ENCODE results near the gene RASAL1. TPM values are rescaled to one million over a fixed set of nuclear protein-coding genes. Genes with fewer than 3 reads are reported as not detected.
A peak's percentile ranks its signal among the peaks of the same experiment; 100 is the strongest.

RASAL1 gene
- total and polyA plus RNA-seq, 7 experiments from 2014 or later = 0.19 to 2.1 (median 1.4) TPM

GRCh38 chr12:113115455-113116126 is 20.0 kb downstream of the RASAL1 start:
- H3K27ac Mint-ChIP-seq = no peak overlapping the region
- Histone ChIP-seq H3K27me3 (ENCODE audit: control insufficient read depth in 2 of 2, insufficient read depth in 2 of 2, low read length in 2 of 2) (no peaks in the 10 kb centered on the region), H3K36me3 (ENCODE audit: control insufficient read depth in 2 of 3, insufficient read depth in 3 of 3, low read length in 3 of 3) (no peaks in the 10 kb centered on the region), H3K4me1 (ENCODE audit: control insufficient read depth in 2 of 2, insufficient read depth in 2 of 2, low read length in 2 of 2) (no peaks in the 10 kb centered on the region), H3K9me3 (ENCODE audit: control insufficient read depth in 2 of 3, low read length in 3 of 3) (no peaks in the 10 kb centered on the region), H3K4me3 (ENCODE audit: low read length) (no peak overlapping the region), H3K27ac (ENCODE audit: low read depth, low read length) (no peak overlapping the region)
- intact Hi-C loops (cut with micrococcal nuclease) = no loop called here
- DNase-seq (no peak), ATAC-seq (no peak)
- H3K36me3 Mint-ChIP-seq = no peaks in the 10 kb centered on the region
- peaks cover 0 to 3% (median 0%) of the 10 kb centered on the region in 5 donors for H3K27me3 Mint-ChIP-seq
- H3K9me3 Mint-ChIP-seq = peaks cover 0 to 2% (median 0%) of the 10 kb centered on the region in 11 donors
- POLR2A ChIA-PET = no interaction called here
- CTCF ChIA-PET = no interaction called here
- H3K4me1 Mint-ChIP-seq = peaks cover 0 to 5% (median 0%) of the 10 kb centered on the region in 7 donors
- no peak overlapping the region for H3K4me3 Mint-ChIP-seq

- Mint-ChIP-seq H3K36me3 (no peaks in the 10 kb centered on the region), H3K27me3 (peaks cover 0 to 3% (median 0%) of the 10 kb centered on the region in 5 donors), H3K9me3 (peaks cover 0 to 2% (median 0%) of the 10 kb centered on the region in 11 donors), H3K4me1 (peaks cover 0 to 11% (median 8%) of the 10 kb centered on the region in 7 donors), H3K27ac (no peak overlapping the region), H3K4me3 (no peak overlapping the region)
- Histone ChIP-seq H3K4me3 (ENCODE audit: low read length) (no peak overlapping the region), H3K27me3 (ENCODE audit: control insufficient read depth in 2 of 2, insufficient read depth in 2 of 2, low read length in 2 of 2) (no peaks in the 10 kb centered on the region), H3K9me3 (ENCODE audit: control insufficient read depth in 2 of 3, low read length in 3 of 3) (no peaks in the 10 kb centered on the region), H3K36me3 (ENCODE audit: control insufficient read depth in 2 of 3, insufficient read depth in 3 of 3, low read length in 3 of 3) (no peaks in the 10 kb centered on the region), H3K27ac (ENCODE audit: low read depth, low read length) (no peak overlapping the region), H3K4me1 (ENCODE audit: control insufficient read depth in 2 of 2, insufficient read depth in 2 of 2, low read length in 2 of 2) (peaks cover 0 to 4% of the 10 kb centered on the region in 2 donors)
- DNase-seq (no peak), ATAC-seq (no peak)
- ChIA-PET CTCF (interaction anchor here (0.7 kb wide), 1 partner anchor 121 kb away, joined by 3 read pairs; no protein-coding TSS in a partner anchor), POLR2A (no interaction called here)
- intact Hi-C loops (cut with micrococcal nuclease) = no loop called here
Observed at GRCh38 chr12:113114447-113115178, 20.9 kb downstream of the RASAL1 start.

- peaks cover 0 to 2% (median 0%) of the 10 kb centered on the region in 11 donors for H3K9me3 Mint-ChIP-seq
- no peak overlapping the region for H3K27ac ChIP-seq (ENCODE audit: low read depth, low read length)
- POLR2A ChIA-PET = interaction anchor here (0.7 kb wide), 1 partner anchor 102 kb away, joined by 3 read pairs; no protein-coding TSS in a partner anchor
- H3K4me3 ChIP-seq (ENCODE audit: low read length) = no peak overlapping the region
- DNase-seq (no peak), ATAC-seq (no peak)
- H3K4me1 Mint-ChIP-seq = peaks cover 0 to 11% (median 9%) of the 10 kb centered on the region in 7 donors
- peak overlapping the region in 1 of 9 donors; percentile 72 for H3K27ac Mint-ChIP-seq
- CTCF ChIA-PET = no interaction called here
- H3K36me3 ChIP-seq (ENCODE audit: control insufficient read depth in 2 of 3, insufficient read depth in 3 of 3, low read length in 3 of 3) = no peaks in the 10 kb centered on the region
- H3K27me3 ChIP-seq (ENCODE audit: control insufficient read depth in 2 of 2, insufficient read depth in 2 of 2, low read length in 2 of 2) = no peaks in the 10 kb centered on the region
- peaks cover 0 to 6% of the 10 kb centered on the region in 2 donors for H3K4me1 ChIP-seq (ENCODE audit: control insufficient read depth in 2 of 2, insufficient read depth in 2 of 2, low read length in 2 of 2)
- H3K36me3 Mint-ChIP-seq = no peaks in the 10 kb centered on the region
- intact Hi-C loops (cut with micrococcal nuclease) = no loop called here
- H3K27me3 Mint-ChIP-seq = peaks cover 0 to 3% (median 0%) of the 10 kb centered on the region in 5 donors
- H3K9me3 ChIP-seq (ENCODE audit: control insufficient read depth in 2 of 3, low read length in 3 of 3) = no peaks in the 10 kb centered on the region
- H3K4me3 Mint-ChIP-seq = no peak overlapping the region
Observed at GRCh38 chr12:113113397-113113796, 22.2 kb downstream of the RASAL1 start.

- H3K27me3 Mint-ChIP-seq = peaks cover 0 to 3% (median 0%) of the 10 kb centered on the region in 5 donors
- intact Hi-C loops (cut with micrococcal nuclease) = no loop called here
- H3K9me3 Mint-ChIP-seq = peaks cover 0 to 2% (median 0%) of the 10 kb centered on the region in 11 donors
- CTCF ChIA-PET = no interaction called here
- no peaks in the 10 kb centered on the region for H3K27me3 ChIP-seq (ENCODE audit: control insufficient read depth in 2 of 2, insufficient read depth in 2 of 2, low read length in 2 of 2)
- no peak for DNase-seq
- POLR2A ChIA-PET = no interaction called here
- peak overlapping the region in 1 of 9 donors; percentile 46 for H3K27ac Mint-ChIP-seq
- H3K4me1 ChIP-seq (ENCODE audit: control insufficient read depth in 2 of 2, insufficient read depth in 2 of 2, low read length in 2 of 2) = peaks cover 0 to 6% of the 10 kb centered on the region in 2 donors
- no peaks in the 10 kb centered on the region for H3K36me3 ChIP-seq (ENCODE audit: control insufficient read depth in 2 of 3, insufficient read depth in 3 of 3, low read length in 3 of 3)
- H3K4me3 ChIP-seq (ENCODE audit: low read length) = no peak overlapping the region
- no peaks in the 10 kb centered on the region for H3K9me3 ChIP-seq (ENCODE audit: control insufficient read depth in 2 of 3, low read length in 3 of 3)
- ATAC-seq = no peak
- H3K36me3 Mint-ChIP-seq = no peaks in the 10 kb centered on the region
- H3K4me1 Mint-ChIP-seq = peaks cover 0 to 12% (median 9%) of the 10 kb centered on the region in 7 donors
- no peak overlapping the region for H3K27ac ChIP-seq (ENCODE audit: low read depth, low read length)
- H3K4me3 Mint-ChIP-seq = no peak overlapping the region
Observed at GRCh38 chr12:113112043-113112899, 23.3 kb downstream of the RASAL1 start.

GRCh38 chr12:113111247-113111646 is 24.3 kb downstream of the RASAL1 start:
- no peak overlapping the region for H3K4me3 ChIP-seq (ENCODE audit: low read length)
- peaks cover 0 to 3% (median 0%) of the 10 kb centered on the region in 5 donors for H3K27me3 Mint-ChIP-seq
- H3K27ac ChIP-seq (ENCODE audit: low read depth, low read length) = no peak overlapping the region
- H3K9me3 ChIP-seq (ENCODE audit: control insufficient read depth in 2 of 3, low read length in 3 of 3) = no peaks in the 10 kb centered on the region
- H3K36me3 ChIP-seq (ENCODE audit: control insufficient read depth in 2 of 3, insufficient read depth in 3 of 3, low read length in 3 of 3) = no peaks in the 10 kb centered on the region
- peaks cover 0 to 2% (median 0%) of the 10 kb centered on the region in 11 donors for H3K9me3 Mint-ChIP-seq
- H3K36me3 Mint-ChIP-seq = no peaks in the 10 kb centered on the region
- no peaks in the 10 kb centered on the region for H3K27me3 ChIP-seq (ENCODE audit: control insufficient read depth in 2 of 2, insufficient read depth in 2 of 2, low read length in 2 of 2)
- ChIA-PET POLR2A (no interaction called here), CTCF (no interaction called here)
- intact Hi-C loops (cut with micrococcal nuclease) = no loop called here
- H3K4me1 ChIP-seq (ENCODE audit: control insufficient read depth in 2 of 2, insufficient read depth in 2 of 2, low read length in 2 of 2) = peaks cover 0 to 6% of the 10 kb centered on the region in 2 donors
- peak overlapping the region in 1 of 9 donors; percentile 57 for H3K27ac Mint-ChIP-seq
- no peak overlapping the region for H3K4me3 Mint-ChIP-seq
- no peak for DNase-seq
- peaks cover 0 to 12% (median 9%) of the 10 kb centered on the region in 7 donors for H3K4me1 Mint-ChIP-seq
- ATAC-seq = no peak

GRCh38 chr12:113109872-113110599 is 25.5 kb downstream of the RASAL1 start:
- Histone ChIP-seq H3K27me3 (ENCODE audit: control insufficient read depth in 2 of 2, insufficient read depth in 2 of 2, low read length in 2 of 2) (no peaks in the 10 kb centered on the region), H3K9me3 (ENCODE audit: control insufficient read depth in 2 of 3, low read length in 3 of 3) (no peaks in the 10 kb centered on the region), H3K4me3 (ENCODE audit: low read length) (no peak overlapping the region), H3K36me3 (ENCODE audit: control insufficient read depth in 2 of 3, insufficient read depth in 3 of 3, low read length in 3 of 3) (no peaks in the 10 kb centered on the region), H3K27ac (ENCODE audit: low read depth, low read length) (no peak overlapping the region), H3K4me1 (ENCODE audit: control insufficient read depth in 2 of 2, insufficient read depth in 2 of 2, low read length in 2 of 2) (peaks cover 0 to 6% of the 10 kb centered on the region in 2 donors)
- Mint-ChIP-seq H3K27ac (peak overlapping the region in 3 of 9 donors; percentile 1 to 68 (median 24)), H3K4me3 (no peak overlapping the region), H3K36me3 (no peaks in the 10 kb centered on the region), H3K9me3 (peaks cover 0 to 2% (median 0%) of the 10 kb centered on the region in 11 donors), H3K27me3 (peaks cover 0 to 3% (median 0%) of the 10 kb centered on the region in 5 donors), H3K4me1 (peaks cover 0 to 14% (median 10%) of the 10 kb centered on the region in 7 donors)
- ChIA-PET CTCF (no interaction called here), POLR2A (no interaction called here)
- intact Hi-C loops (cut with micrococcal nuclease) = no loop called here
- DNase-seq (no peak), ATAC-seq (peak; percentile 34)

Data from naive thymus-derived CD4-positive, alpha-beta T cell (primary cell).